Measurements from ENCODE around the gene EPHA4.

Gene EPHA4

GRCh38 chr2:221488136-221488807, 83.8 kb downstream of the EPHA4 start:
- no peaks in the 10 kb centered on the region for H3K27me3 ChIP-seq (replicated peaks in 2 of 5; ENCODE audit: control insufficient read depth in 4 of 5, insufficient read depth in 5 of 5, low read length in 4 of 5)
- H3K27ac ChIP-seq (ENCODE audit: insufficient read depth in 1 of 2, low read depth in 1 of 2, low read length in 2 of 2, poor library complexity in 1 of 2, severe bottlenecking in 2 of 2) = no peak overlapping the region
- no peaks in the 10 kb centered on the region for H3K4me1 ChIP-seq (ENCODE audit: control extremely low read depth in 1 of 4, control insufficient read depth in 4 of 4, insufficient read depth in 4 of 4, low read length in 3 of 4)
- 100% methylated on average over 2 of the region's 3 CpGs for WGBS (ENCODE audit: insufficient coverage)
- ChIA-PET CTCF (no interaction called here), POLR2A (no interaction called here)
- DNase-seq = no peak
- H3K9me3 ChIP-seq (ENCODE audit: control extremely low read depth in 1 of 5, control insufficient read depth in 4 of 5, insufficient read depth in 2 of 5, low read depth in 1 of 5, low read length in 4 of 5) = no peaks in the 10 kb centered on the region
- H3K4me3 ChIP-seq (ENCODE audit: control insufficient read depth in 1 of 7, extremely low read depth in 1 of 7, insufficient read depth in 4 of 7, low read depth in 2 of 7, low read length in 6 of 7) = no peak overlapping the region
- no peaks in the 10 kb centered on the region for H3K36me3 ChIP-seq (ENCODE audit: control insufficient read depth in 4 of 4, insufficient read depth in 4 of 4, low read length in 3 of 4)

GRCh38 chr2:221486106-221486505, 86.0 kb downstream of the EPHA4 start:
- H3K27ac ChIP-seq (ENCODE audit: insufficient read depth in 1 of 2, low read depth in 1 of 2, low read length in 2 of 2, poor library complexity in 1 of 2, severe bottlenecking in 2 of 2) = no peak overlapping the region
- H3K9me3 ChIP-seq (ENCODE audit: control extremely low read depth in 1 of 5, control insufficient read depth in 4 of 5, insufficient read depth in 2 of 5, low read depth in 1 of 5, low read length in 4 of 5) = no peaks in the 10 kb centered on the region
- DNase-seq = no peak
- no peak overlapping the region for H3K4me3 ChIP-seq (ENCODE audit: control insufficient read depth in 1 of 7, extremely low read depth in 1 of 7, insufficient read depth in 4 of 7, low read depth in 2 of 7, low read length in 6 of 7)
- CTCF ChIA-PET = interaction anchor here (1.0 kb wide), 1 partner anchor 41 kb away, joined by 4 read pairs; no protein-coding TSS in a partner anchor
- H3K36me3 ChIP-seq (ENCODE audit: control insufficient read depth in 4 of 4, insufficient read depth in 4 of 4, low read length in 3 of 4) = no peaks in the 10 kb centered on the region
- POLR2A ChIA-PET = no interaction called here
- H3K27me3 ChIP-seq (replicated peaks in 2 of 5; ENCODE audit: control insufficient read depth in 4 of 5, insufficient read depth in 5 of 5, low read length in 4 of 5) = no peaks in the 10 kb centered on the region
- no peaks in the 10 kb centered on the region for H3K4me1 ChIP-seq (ENCODE audit: control extremely low read depth in 1 of 4, control insufficient read depth in 4 of 4, insufficient read depth in 4 of 4, low read length in 3 of 4)
- 100% methylated on average over 4 of the region's 4 CpGs for WGBS (ENCODE audit: insufficient coverage)

- ChIA-PET POLR2A (no interaction called here), CTCF (no interaction called here)
- WGBS (ENCODE audit: insufficient coverage) = no CpG with 5 or more reads among the region's 5 CpGs
- DNase-seq = no peak
- Histone ChIP-seq H3K36me3 (ENCODE audit: control insufficient read depth in 4 of 4, insufficient read depth in 4 of 4, low read length in 3 of 4) (no peaks in the 10 kb centered on the region), H3K27me3 (replicated peaks in 2 of 5; ENCODE audit: control insufficient read depth in 4 of 5, insufficient read depth in 5 of 5, low read length in 4 of 5) (no peaks in the 10 kb centered on the region), H3K4me3 (ENCODE audit: control insufficient read depth in 1 of 7, extremely low read depth in 1 of 7, insufficient read depth in 4 of 7, low read depth in 2 of 7, low read length in 6 of 7) (no peak overlapping the region), H3K9me3 (ENCODE audit: control extremely low read depth in 1 of 5, control insufficient read depth in 4 of 5, insufficient read depth in 2 of 5, low read depth in 1 of 5, low read length in 4 of 5) (no peaks in the 10 kb centered on the region), H3K27ac (ENCODE audit: insufficient read depth in 1 of 2, low read depth in 1 of 2, low read length in 2 of 2, poor library complexity in 1 of 2, severe bottlenecking in 2 of 2) (no peak overlapping the region), H3K4me1 (ENCODE audit: control extremely low read depth in 1 of 4, control insufficient read depth in 4 of 4, insufficient read depth in 4 of 4, low read length in 3 of 4) (no peaks in the 10 kb centered on the region)
These were observed 86.6 kb downstream of the EPHA4 start for GRCh38 chr2:221485503-221485870.

- H3K9me3 ChIP-seq (ENCODE audit: control extremely low read depth in 1 of 5, control insufficient read depth in 4 of 5, insufficient read depth in 2 of 5, low read depth in 1 of 5, low read length in 4 of 5) = no peaks in the 10 kb centered on the region
- no peaks in the 10 kb centered on the region for H3K36me3 ChIP-seq (ENCODE audit: control insufficient read depth in 4 of 4, insufficient read depth in 4 of 4, low read length in 3 of 4)
- no peak overlapping the region for H3K27ac ChIP-seq (ENCODE audit: insufficient read depth in 1 of 2, low read depth in 1 of 2, low read length in 2 of 2, poor library complexity in 1 of 2, severe bottlenecking in 2 of 2)
- DNase-seq = no peak
- ChIA-PET POLR2A (no interaction called here), CTCF (interaction anchor here (0.7 kb wide), 1 partner anchor 20 kb away, joined by 3 read pairs; no protein-coding TSS in a partner anchor)
- H3K4me1 ChIP-seq (ENCODE audit: control extremely low read depth in 1 of 4, control insufficient read depth in 4 of 4, insufficient read depth in 4 of 4, low read length in 3 of 4) = no peaks in the 10 kb centered on the region
- H3K27me3 ChIP-seq (replicated peaks in 2 of 5; ENCODE audit: control insufficient read depth in 4 of 5, insufficient read depth in 5 of 5, low read length in 4 of 5) = no peaks in the 10 kb centered on the region
- H3K4me3 ChIP-seq (ENCODE audit: control insufficient read depth in 1 of 7, extremely low read depth in 1 of 7, insufficient read depth in 4 of 7, low read depth in 2 of 7, low read length in 6 of 7) = no peak overlapping the region
- WGBS (ENCODE audit: insufficient coverage) = 95% methylated on average over 8 of the region's 8 CpGs
These were observed 87.2 kb downstream of the EPHA4 start for GRCh38 chr2:221484761-221485502.

- POLR2A ChIA-PET = no interaction called here
These were observed 89.2 kb downstream of the EPHA4 start for GRCh38 chr2:221482666-221483455.

GRCh38 chr2:221480821-221481220, 91.3 kb downstream of the EPHA4 start:
- H3K36me3 ChIP-seq (ENCODE audit: control insufficient read depth in 4 of 4, insufficient read depth in 4 of 4, low read length in 3 of 4) = no peaks in the 10 kb centered on the region
- DNase-seq = no peak
- H3K4me3 ChIP-seq (ENCODE audit: control insufficient read depth in 1 of 7, extremely low read depth in 1 of 7, insufficient read depth in 4 of 7, low read depth in 2 of 7, low read length in 6 of 7) = no peak overlapping the region
- H3K4me1 ChIP-seq (ENCODE audit: control extremely low read depth in 1 of 4, control insufficient read depth in 4 of 4, insufficient read depth in 4 of 4, low read length in 3 of 4) = no peaks in the 10 kb centered on the region
- ChIA-PET POLR2A (no interaction called here), CTCF (interaction anchor here (1.3 kb wide), 1 partner anchor 13 kb away, joined by 3 read pairs; no protein-coding TSS in a partner anchor)
- no peaks in the 10 kb centered on the region for H3K27me3 ChIP-seq (replicated peaks in 2 of 5; ENCODE audit: control insufficient read depth in 4 of 5, insufficient read depth in 5 of 5, low read length in 4 of 5)
- no peaks in the 10 kb centered on the region for H3K9me3 ChIP-seq (ENCODE audit: control extremely low read depth in 1 of 5, control insufficient read depth in 4 of 5, insufficient read depth in 2 of 5, low read depth in 1 of 5, low read length in 4 of 5)
- WGBS (ENCODE audit: insufficient coverage) = 100% methylated on average over 1 of the region's 3 CpGs
- no peak overlapping the region for H3K27ac ChIP-seq (ENCODE audit: insufficient read depth in 1 of 2, low read depth in 1 of 2, low read length in 2 of 2, poor library complexity in 1 of 2, severe bottlenecking in 2 of 2)

More at GRCh38 chr2:221482666-221483455, 89.2 kb downstream of the EPHA4 start:
- Histone ChIP-seq H3K9me3 (ENCODE audit: control extremely low read depth in 1 of 5, control insufficient read depth in 4 of 5, insufficient read depth in 2 of 5, low read depth in 1 of 5, low read length in 4 of 5) (no peaks in the 10 kb centered on the region), H3K36me3 (ENCODE audit: control insufficient read depth in 4 of 4, insufficient read depth in 4 of 4, low read length in 3 of 4) (no peaks in the 10 kb centered on the region), H3K27me3 (replicated peaks in 2 of 5; ENCODE audit: control insufficient read depth in 4 of 5, insufficient read depth in 5 of 5, low read length in 4 of 5) (no peaks in the 10 kb centered on the region), H3K27ac (ENCODE audit: insufficient read depth in 1 of 2, low read depth in 1 of 2, low read length in 2 of 2, poor library complexity in 1 of 2, severe bottlenecking in 2 of 2) (no peak overlapping the region), H3K4me3 (ENCODE audit: control insufficient read depth in 1 of 7, extremely low read depth in 1 of 7, insufficient read depth in 4 of 7, low read depth in 2 of 7, low read length in 6 of 7) (no peak overlapping the region), H3K4me1 (ENCODE audit: control extremely low read depth in 1 of 4, control insufficient read depth in 4 of 4, insufficient read depth in 4 of 4, low read length in 3 of 4) (no peaks in the 10 kb centered on the region)
- 96% methylated on average over 3 of the region's 12 CpGs for whole genome bisulfite sequencing (ENCODE audit: insufficient coverage)
- DNase-seq = no peak
- CTCF ChIA-PET = interaction anchor here (1.3 kb wide), 1 partner anchor 10 kb away, joined by 3 read pairs; no protein-coding TSS in a partner anchor

- Histone ChIP-seq H3K36me3 (ENCODE audit: control insufficient read depth in 4 of 4, insufficient read depth in 4 of 4, low read length in 3 of 4) (no peaks in the 10 kb centered on the region), H3K4me1 (ENCODE audit: control extremely low read depth in 1 of 4, control insufficient read depth in 4 of 4, insufficient read depth in 4 of 4, low read length in 3 of 4) (no peaks in the 10 kb centered on the region), H3K4me3 (ENCODE audit: control insufficient read depth in 1 of 7, extremely low read depth in 1 of 7, insufficient read depth in 4 of 7, low read depth in 2 of 7, low read length in 6 of 7) (no peak overlapping the region), H3K9me3 (ENCODE audit: control extremely low read depth in 1 of 5, control insufficient read depth in 4 of 5, insufficient read depth in 2 of 5, low read depth in 1 of 5, low read length in 4 of 5) (no peaks in the 10 kb centered on the region), H3K27ac (ENCODE audit: insufficient read depth in 1 of 2, low read depth in 1 of 2, low read length in 2 of 2, poor library complexity in 1 of 2, severe bottlenecking in 2 of 2) (no peak overlapping the region), H3K27me3 (replicated peaks in 2 of 5; ENCODE audit: control insufficient read depth in 4 of 5, insufficient read depth in 5 of 5, low read length in 4 of 5) (no peaks in the 10 kb centered on the region)
- 96% methylated on average over 5 of the region's 7 CpGs for WGBS (ENCODE audit: insufficient coverage)
- DNase-seq = no peak
- ChIA-PET CTCF (interaction anchor here (1.3 kb wide), 1 partner anchor 12 kb away, joined by 3 read pairs; no protein-coding TSS in a partner anchor), POLR2A (no interaction called here)
These were observed 91.9 kb downstream of the EPHA4 start for GRCh38 chr2:221480163-221480562.

Data from common myeloid progenitor, CD34-positive (primary cell).